Astrocyte of the spinal cord (primary cell): ENCODE measurements around the gene OSBPL7.

ENCODE experiments used
- DNase-seq: peaks from one replicate; pipeline ENCODE4 v3.0.0; 2011; ENCODE audit warnings: low read depth, low spot score
- H3K4me3 ChIP-seq: 2 replicates; pipeline ENCODE4 v1.5.1; 2011; ENCODE audit warnings: low read depth, mild to moderate bottlenecking, low read length, moderate library complexity
- CTCF ChIP-seq: IDR thresholded peaks from 2 replicates; pipeline ENCODE4 v1.5.1; 2012; ENCODE audit warnings: low read depth, mild to moderate bottlenecking, low read length, inconsistent platforms
- in situ Hi-C: cut with HindIII; loops from 2 replicates; pipeline ENCODE4 v1.10.0; 2017; ENCODE audit warnings: low sequenced_read_pairs

The OSBPL7 gene

GRCh38 chr17:47760409-47761140 is 61.0 kb downstream of the OSBPL7 start:
- no peak for TF ChIP-seq CTCF
- no peak for DNase-seq
- H3K4me3 ChIP-seq, result no peak overlapping the region
- in situ Hi-C loops, result no loop called here

- TF ChIP-seq CTCF, result no peak
- no peak overlapping the region for H3K4me3 ChIP-seq
- DNase-seq, result no peak
- in situ Hi-C loops, result no loop called here
These were observed 64.2 kb downstream of the OSBPL7 start for GRCh38 chr17:47757386-47757785.
